Fibroblast of lung (primary cell): ENCODE data around the gene MACROD2. TPM values are rescaled to one million over a fixed set of nuclear protein-coding genes. Genes with fewer than 3 reads are reported as not detected.
A peak's percentile ranks its signal among the peaks of the same experiment; 100 is the strongest.

Experiments
- DNase-seq, 2 donors: peaks; one replicate each; pipeline versions ENCODE4 v3.0.0 to v3.0.0-alpha.2; 2010; ENCODE audit warnings: low read depth in 2 of 2
- H2AFZ ChIP-seq: 2 replicates; pipeline ENCODE4 v1.5.1; 2012; ENCODE audit warnings: low read length, control low read depth, inconsistent platforms
- H3K27ac ChIP-seq: 2 replicates; pipeline ENCODE4 v1.5.1; 2011; ENCODE audit warnings: low read length, control low read depth; ENCODE audit not compliant: insufficient read depth
- H3K27me3 ChIP-seq: 2 replicates; pipeline ENCODE4 v1.5.1; 2011; ENCODE audit warnings: mild to moderate bottlenecking, low read length; ENCODE audit not compliant: control insufficient read depth, insufficient read depth
- H3K36me3 ChIP-seq: 2 replicates; pipeline ENCODE4 v1.5.1; 2011; ENCODE audit warnings: low read length; ENCODE audit not compliant: control insufficient read depth, insufficient read depth
- H3K4me1 ChIP-seq: 2 replicates; pipeline ENCODE4 v1.5.1; 2011; ENCODE audit warnings: low read length; ENCODE audit not compliant: control insufficient read depth, insufficient read depth; ENCODE audit errors: extremely low read depth
- H3K4me2 ChIP-seq: 2 replicates; pipeline ENCODE4 v1.5.1; 2011; ENCODE audit warnings: low read length, control low read depth; ENCODE audit not compliant: insufficient read depth; ENCODE audit errors: extremely low read depth
- H3K4me3 ChIP-seq, 4 experiments: fragments of 200-600 bp in 1 of 4; sonication (generic) in 1 of 4; replicated peaks in 1 of 4; 2 replicates each; pipeline ENCODE4 v1.5.1; 2011 to 2016; ENCODE audit warnings: low read length in 4 of 4, low read depth in 3 of 4, mild to moderate bottlenecking in 3 of 4, control low read depth in 2 of 4, inconsistent platforms in 1 of 4, mixed read lengths in 1 of 4; ENCODE audit not compliant: insufficient read depth in 1 of 4; ENCODE audit errors: control extremely low read depth in 1 of 4
- H3K79me2 ChIP-seq: 2 replicates; pipeline ENCODE4 v1.5.1; 2012; ENCODE audit warnings: mild to moderate bottlenecking, low read length, inconsistent platforms; ENCODE audit not compliant: control insufficient read depth, insufficient read depth
- H3K9ac ChIP-seq: 2 replicates; pipeline ENCODE4 v1.5.1; 2011; ENCODE audit warnings: mild to moderate bottlenecking, low read length, control low read depth; ENCODE audit not compliant: insufficient read depth
- H3K9me3 ChIP-seq: 2 replicates; pipeline ENCODE4 v1.5.1; 2012; ENCODE audit warnings: low read depth, low read length; ENCODE audit not compliant: control insufficient read depth, insufficient read depth
- H4K20me1 ChIP-seq: 2 replicates; pipeline ENCODE4 v1.5.1; 2011; ENCODE audit warnings: low read length; ENCODE audit not compliant: control insufficient read depth, insufficient read depth; ENCODE audit errors: extremely low read depth
- EZH2 ChIP-seq: IDR thresholded peaks from 2 replicates; pipeline ENCODE4 v1.5.1; 2012; ENCODE audit warnings: low read length, control low read depth, mild to moderate bottlenecking; ENCODE audit errors: missing control alignments
- polyA plus RNA-seq, 2 donors: library from polyadenylated mRNA; depleted of rRNA in 1 of 2; stranded (reverse) in 1 of 2; unstranded in 1 of 2; fragments of >200 nt; gene quantifications; 2 replicates each; pipeline ENCODE4 v1.2.1, GENCODE V29; 2011 to 2012; ENCODE audit warnings: missing spikeins in 1 of 2
- total RNA-seq: library from RNA; depleted of rRNA; stranded (reverse); fragments of >200 nt; gene quantifications from 2 replicates; pipeline ENCODE4 v1.2.1, GENCODE V29; 2014
- TF ChIP-seq, protein P1 (sequence below), 2 donors: IDR thresholded peaks in 1 of 2; conservative IDR thresholded peaks in 1 of 2; 1 replicate in 1 of 2; 2 replicates in 1 of 2; pipeline ENCODE4 v1.5.1; 2011 to 2012; ENCODE audit warnings: low read length in 2 of 2, control low read depth in 1 of 2, inconsistent platforms in 1 of 2, low read depth in 1 of 2, mild to moderate bottlenecking in 1 of 2

MACROD2 gene
- total and polyA plus RNA-seq, 2 donors (not counting 1 experiment from before 2014, with no cell fraction given): 0.54 to 1.7 TPM

DNA sequence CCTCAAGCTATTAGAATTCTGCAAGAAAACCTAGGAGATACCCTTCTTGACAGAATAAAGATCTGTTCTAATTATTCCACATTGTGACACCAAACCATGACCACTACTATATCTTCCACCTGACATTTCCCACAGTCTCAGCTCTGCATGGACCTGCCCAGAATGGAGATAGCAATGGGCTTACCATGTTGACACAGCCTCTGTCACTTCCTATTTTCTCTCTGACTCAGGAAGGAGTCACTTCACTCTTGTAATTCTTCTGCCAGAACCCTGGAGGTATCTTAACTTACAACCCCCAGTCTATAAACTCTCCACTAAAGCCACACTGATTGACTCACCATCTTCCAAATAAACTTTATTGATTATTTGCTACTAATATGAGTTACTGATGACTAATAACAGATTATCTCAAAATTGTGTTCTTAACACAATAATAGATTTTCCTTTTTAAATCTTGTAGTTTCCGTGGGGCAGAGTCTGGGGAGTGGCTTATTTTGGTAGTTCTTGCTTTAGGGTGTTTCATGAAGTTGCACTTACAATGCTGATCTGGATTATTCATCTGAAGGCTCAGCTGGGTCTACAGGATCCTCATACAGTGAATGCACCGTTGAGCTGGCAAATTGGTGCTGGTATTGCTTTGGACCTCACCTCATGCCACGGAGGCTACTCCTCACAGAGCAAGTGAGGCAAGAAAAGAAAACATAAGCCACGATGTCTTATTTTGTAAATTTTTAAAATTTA is 1708.0 kb downstream of the MACROD2 start:
- Histone ChIP-seq H3K4me2 (no peak overlapping the region), H3K79me2 (no peaks in the 10 kb centered on the region), H3K9me3 (no peaks in the 10 kb centered on the region), H3K36me3 (no peaks in the 10 kb centered on the region), H3K27me3 (no peaks in the 10 kb centered on the region), H3K4me1 (peaks cover 2% of the 10 kb centered on the region), H3K4me3 (no peak overlapping the region), H3K27ac (no peak overlapping the region), H2AFZ (no peak overlapping the region), H3K9ac (no peak overlapping the region), H4K20me1 (no peaks in the 10 kb centered on the region)
- TF ChIP-seq, protein P1, sequence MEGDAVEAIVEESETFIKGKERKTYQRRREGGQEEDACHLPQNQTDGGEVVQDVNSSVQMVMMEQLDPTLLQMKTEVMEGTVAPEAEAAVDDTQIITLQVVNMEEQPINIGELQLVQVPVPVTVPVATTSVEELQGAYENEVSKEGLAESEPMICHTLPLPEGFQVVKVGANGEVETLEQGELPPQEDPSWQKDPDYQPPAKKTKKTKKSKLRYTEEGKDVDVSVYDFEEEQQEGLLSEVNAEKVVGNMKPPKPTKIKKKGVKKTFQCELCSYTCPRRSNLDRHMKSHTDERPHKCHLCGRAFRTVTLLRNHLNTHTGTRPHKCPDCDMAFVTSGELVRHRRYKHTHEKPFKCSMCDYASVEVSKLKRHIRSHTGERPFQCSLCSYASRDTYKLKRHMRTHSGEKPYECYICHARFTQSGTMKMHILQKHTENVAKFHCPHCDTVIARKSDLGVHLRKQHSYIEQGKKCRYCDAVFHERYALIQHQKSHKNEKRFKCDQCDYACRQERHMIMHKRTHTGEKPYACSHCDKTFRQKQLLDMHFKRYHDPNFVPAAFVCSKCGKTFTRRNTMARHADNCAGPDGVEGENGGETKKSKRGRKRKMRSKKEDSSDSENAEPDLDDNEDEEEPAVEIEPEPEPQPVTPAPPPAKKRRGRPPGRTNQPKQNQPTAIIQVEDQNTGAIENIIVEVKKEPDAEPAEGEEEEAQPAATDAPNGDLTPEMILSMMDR (conservative IDR thresholded peaks at IDR 0.05 in 1 of 2, IDR thresholded peaks at IDR 0.05 in 1 of 2; ENCODE audit: low read depth in 1 of 2, low read length in 2 of 2): no peak
- no peak for TF ChIP-seq EZH2
- DNase-seq: peak; percentile 5 to 66

DNA sequence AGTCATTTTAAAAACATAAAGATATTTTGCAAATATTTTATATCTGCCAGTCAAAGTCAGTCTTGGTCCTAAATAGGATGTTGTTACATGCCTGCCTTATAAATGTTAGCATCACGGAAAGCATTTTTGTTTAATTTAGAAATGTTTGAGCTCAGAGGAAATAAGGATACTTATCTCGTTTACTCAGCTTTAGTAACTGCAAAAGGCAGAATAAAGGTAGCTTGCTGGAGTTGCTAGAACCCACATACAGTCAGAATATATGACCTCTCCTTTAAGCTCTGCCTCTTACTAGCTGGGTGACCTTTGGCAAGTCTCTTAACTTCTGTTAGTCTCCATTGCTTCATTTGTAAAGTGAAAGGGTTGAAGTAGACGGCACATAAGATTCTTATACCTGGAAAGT is 1710.7 kb downstream of the MACROD2 start:
- Histone ChIP-seq H3K27me3 (no peaks in the 10 kb centered on the region), H4K20me1 (no peaks in the 10 kb centered on the region), H3K36me3 (no peaks in the 10 kb centered on the region), H3K4me2 (no peak overlapping the region), H2AFZ (no peak overlapping the region), H3K79me2 (no peaks in the 10 kb centered on the region), H3K4me3 (no peak overlapping the region), H3K27ac (no peak overlapping the region), H3K9me3 (no peaks in the 10 kb centered on the region), H3K9ac (no peak overlapping the region), H3K4me1 (peaks cover 2% of the 10 kb centered on the region)
- DNase-seq: no peak
- TF ChIP-seq EZH2: no peak
- TF ChIP-seq, protein P1 (conservative IDR thresholded peaks at IDR 0.05 in 1 of 2, IDR thresholded peaks at IDR 0.05 in 1 of 2; ENCODE audit: low read depth in 1 of 2, low read length in 2 of 2): no peak

DNA sequence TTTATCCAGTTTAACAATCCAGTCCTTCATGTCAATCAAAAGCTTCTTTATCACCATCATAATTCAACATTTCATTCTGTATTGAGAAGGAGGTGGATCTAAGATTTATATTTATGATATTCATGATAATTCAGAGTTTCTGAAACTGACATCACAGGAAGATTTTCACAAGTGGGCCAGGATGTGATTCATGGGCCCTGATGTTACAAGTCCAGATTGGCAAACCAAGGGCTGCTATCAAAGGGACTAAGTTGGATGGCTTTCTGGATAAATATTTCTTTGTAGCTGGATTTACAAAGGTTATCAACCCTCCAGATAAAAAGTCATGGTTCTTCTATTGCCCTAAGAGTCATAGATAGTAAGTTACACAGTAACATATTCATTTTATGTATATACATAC is 1711.4 kb downstream of the MACROD2 start:
- H3K9ac ChIP-seq: no peak overlapping the region
- H3K79me2 ChIP-seq: no peaks in the 10 kb centered on the region
- H3K4me1 ChIP-seq: peaks cover 2% of the 10 kb centered on the region
- H3K4me3 ChIP-seq: no peak overlapping the region
- no peak for DNase-seq
- no peaks in the 10 kb centered on the region for H4K20me1 ChIP-seq
- no peak overlapping the region for H2AFZ ChIP-seq
- H3K36me3 ChIP-seq: no peaks in the 10 kb centered on the region
- H3K27ac ChIP-seq: no peak overlapping the region
- no peak for TF ChIP-seq EZH2
- TF ChIP-seq, protein P1 (conservative IDR thresholded peaks at IDR 0.05 in 1 of 2, IDR thresholded peaks at IDR 0.05 in 1 of 2; ENCODE audit: low read depth in 1 of 2, low read length in 2 of 2): no peak
- no peaks in the 10 kb centered on the region for H3K9me3 ChIP-seq
- no peak overlapping the region for H3K4me2 ChIP-seq
- H3K27me3 ChIP-seq: no peaks in the 10 kb centered on the region
